Caco-2 (cell line): ENCODE measurements around the gene PLA2G4F. TPM values are rescaled to one million over a fixed set of nuclear protein-coding genes. Genes with fewer than 3 reads are reported as not detected.

Source experiments
- BruUV-seq: library from RNA; stranded (reverse); fragments of 400-500 nt; replicated peaks from 2 replicates; lab custom pipeline; 2021; lab: Mats Ljungman, UMichigan
- CTCF ChIA-PET: fragments of 300-600 bp; sonication (Branson Sonifier 250); formaldehyde crosslinking; loops from one replicate; lab custom pipeline; 2022; ENCODE audit warnings: antibody characterized with exemption; lab: Charles Lee
- POLR2A ChIA-PET: fragments of 300-600 bp; sonication (Branson Sonifier 250); formaldehyde crosslinking; loops from one replicate; lab custom pipeline; 2022; ENCODE audit warnings: antibody characterized with exemption; lab: Charles Lee
- DNase-seq, 2 experiments: peaks; one replicate each; pipeline versions ENCODE4 v3.0.0 to v3.0.0-alpha.2; 2020 to 2022
- H3K27me3 ChIP-seq: replicated peaks from 2 replicates; pipeline ENCODE4 v1.6.0; 2011; ENCODE audit warnings: low read length; ENCODE audit not compliant: control insufficient read depth, insufficient read depth
- H3K36me3 ChIP-seq: 2 replicates; pipeline ENCODE4 v1.5.1; 2011; ENCODE audit warnings: low read length; ENCODE audit not compliant: control insufficient read depth, insufficient read depth
- H3K4me1 ChIP-seq: fragments of 250-450 bp; sonication (Bioruptor Pico); 2 replicates; pipeline ENCODE4 v1.5.1; 2020; ENCODE audit warnings: mild to moderate bottlenecking
- H3K4me3 ChIP-seq: 2 replicates; pipeline ENCODE4 v1.5.1; 2011; ENCODE audit warnings: low read depth, mild to moderate bottlenecking, control low read depth, low read length
- H3K9me3 ChIP-seq: fragments of 250-450 bp; sonication (Bioruptor Pico); 2 replicates; pipeline ENCODE4 v1.5.1; 2020; ENCODE audit warnings: mild to moderate bottlenecking, moderate library complexity
- H3K27ac Mint-ChIP-seq: one replicate; pipeline ENCODE4 v1.8.0; 2022; ENCODE audit warnings: mixed read lengths; ENCODE audit not compliant: unreplicated experiment
- H3K27me3 Mint-ChIP-seq: one replicate; pipeline ENCODE4 v1.8.0; 2022; ENCODE audit warnings: mixed read lengths; ENCODE audit not compliant: insufficient read depth, unreplicated experiment
- H3K36me3 Mint-ChIP-seq: one replicate; pipeline ENCODE4 v1.8.0; 2022; ENCODE audit warnings: mild to moderate bottlenecking, mixed read lengths; ENCODE audit not compliant: insufficient read depth, unreplicated experiment
- H3K4me1 Mint-ChIP-seq: one replicate; pipeline ENCODE4 v1.8.0; 2022; ENCODE audit warnings: low read depth, mixed read lengths; ENCODE audit not compliant: unreplicated experiment
- H3K4me3 Mint-ChIP-seq: one replicate; pipeline ENCODE4 v1.8.0; 2022; ENCODE audit warnings: mild to moderate bottlenecking, moderate library complexity, mixed read lengths; ENCODE audit not compliant: unreplicated experiment
- H3K9me3 Mint-ChIP-seq: one replicate; pipeline ENCODE4 v1.8.0; 2022; ENCODE audit warnings: mixed read lengths; ENCODE audit not compliant: unreplicated experiment
- intact Hi-C: fragments of 100-400 bp; cut with micrococcal nuclease; formaldehyde crosslinking; loops from one replicate; pipeline ENCODE4 v1.10.0; 2022; ENCODE audit not compliant: unreplicated experiment
- total RNA-seq: library from RNA; stranded (reverse); gene quantifications from 2 replicates; pipeline ENCODE4 v1.2.3, GENCODE V29; 2022
- TF ChIP-seq, protein P1 (sequence below), 2 experiments: fragments of 200-600 bp in 1 of 2; IDR thresholded peaks; 1 replicate in 1 of 2; 2 replicates in 1 of 2; pipeline versions ENCODE4 v1.5.1 to v1.8.0; 2011 to 2022; ENCODE audit warnings: antibody characterized with exemption in 1 of 2, control low read depth in 1 of 2, inconsistent platforms in 1 of 2, low read depth in 1 of 2, low read length in 1 of 2, mild to moderate bottlenecking in 1 of 2, moderate library complexity in 1 of 2; ENCODE audit not compliant: insufficient read depth in 1 of 2, severe bottlenecking in 1 of 2, unreplicated experiment in 1 of 2

PLA2G4F gene
- total RNA-seq, 1 experiment from 2014 or later: 2.9 TPM

DNA sequence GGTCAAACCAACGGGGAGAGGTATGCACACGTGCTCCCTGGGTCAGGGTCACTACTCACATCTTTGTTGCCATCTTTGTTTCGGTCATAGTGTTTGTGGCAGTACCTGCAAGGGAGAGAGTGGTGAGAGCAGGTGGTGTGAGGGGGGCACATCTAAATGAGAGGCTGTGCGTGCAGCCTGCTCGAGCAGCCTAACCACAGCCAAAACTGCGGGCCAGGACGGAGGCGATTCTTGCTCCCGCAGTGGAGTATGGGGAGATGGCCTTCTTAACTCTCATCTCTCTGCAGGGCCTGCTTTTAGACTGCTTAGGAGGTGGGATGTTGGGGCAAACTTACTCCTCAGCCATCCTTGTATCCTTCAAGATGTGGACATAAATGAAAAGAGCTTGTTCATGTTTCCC, 6.9 kb upstream of the PLA2G4F start:
- TF ChIP-seq, protein P1, sequence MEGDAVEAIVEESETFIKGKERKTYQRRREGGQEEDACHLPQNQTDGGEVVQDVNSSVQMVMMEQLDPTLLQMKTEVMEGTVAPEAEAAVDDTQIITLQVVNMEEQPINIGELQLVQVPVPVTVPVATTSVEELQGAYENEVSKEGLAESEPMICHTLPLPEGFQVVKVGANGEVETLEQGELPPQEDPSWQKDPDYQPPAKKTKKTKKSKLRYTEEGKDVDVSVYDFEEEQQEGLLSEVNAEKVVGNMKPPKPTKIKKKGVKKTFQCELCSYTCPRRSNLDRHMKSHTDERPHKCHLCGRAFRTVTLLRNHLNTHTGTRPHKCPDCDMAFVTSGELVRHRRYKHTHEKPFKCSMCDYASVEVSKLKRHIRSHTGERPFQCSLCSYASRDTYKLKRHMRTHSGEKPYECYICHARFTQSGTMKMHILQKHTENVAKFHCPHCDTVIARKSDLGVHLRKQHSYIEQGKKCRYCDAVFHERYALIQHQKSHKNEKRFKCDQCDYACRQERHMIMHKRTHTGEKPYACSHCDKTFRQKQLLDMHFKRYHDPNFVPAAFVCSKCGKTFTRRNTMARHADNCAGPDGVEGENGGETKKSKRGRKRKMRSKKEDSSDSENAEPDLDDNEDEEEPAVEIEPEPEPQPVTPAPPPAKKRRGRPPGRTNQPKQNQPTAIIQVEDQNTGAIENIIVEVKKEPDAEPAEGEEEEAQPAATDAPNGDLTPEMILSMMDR (IDR thresholded peaks at IDR 0.05; ENCODE audit: insufficient read depth in 1 of 2, low read depth in 1 of 2, low read length in 1 of 2, severe bottlenecking in 1 of 2, unreplicated experiment in 1 of 2): no peak
- H3K36me3 Mint-ChIP-seq: peaks cover 63% of the 10 kb centered on the region
- no peak overlapping the region for H3K27ac Mint-ChIP-seq
- Histone ChIP-seq H3K4me1 (no peaks in the 10 kb centered on the region), H3K4me3 (no peak overlapping the region), H3K27me3 (no peaks in the 10 kb centered on the region), H3K36me3 (peaks cover 2% of the 10 kb centered on the region), H3K9me3 (no peaks in the 10 kb centered on the region)
- no peak overlapping the region for H3K4me3 Mint-ChIP-seq
- no peaks in the 10 kb centered on the region for H3K9me3 Mint-ChIP-seq
- H3K27me3 Mint-ChIP-seq: no peaks in the 10 kb centered on the region
- no peaks in the 10 kb centered on the region for H3K4me1 Mint-ChIP-seq
- ChIA-PET POLR2A (no interaction called here), CTCF (no interaction called here)
- no TSS peak for BruUV-seq
- no peak for DNase-seq
- intact Hi-C loops: no loop called here

- CTCF ChIA-PET: no interaction called here
Measured at GRCh38 chr15:42160136-42160535, 3.7 kb upstream of the PLA2G4F start.

GRCh38 chr15:42159381-42160015, 3.1 kb upstream of the PLA2G4F start:
- Mint-ChIP-seq H3K4me3 (no peak overlapping the region), H3K27ac (no peak overlapping the region), H3K27me3 (no peaks in the 10 kb centered on the region), H3K9me3 (no peaks in the 10 kb centered on the region), H3K36me3 (peaks cover 38% of the 10 kb centered on the region), H3K4me1 (no peaks in the 10 kb centered on the region)
- H3K9me3 ChIP-seq: no peaks in the 10 kb centered on the region
- H3K36me3 ChIP-seq: no peaks in the 10 kb centered on the region; the same call in 1 of the 2 replicates
- no peak overlapping the region for H3K4me3 ChIP-seq
- ChIA-PET CTCF (no interaction called here), POLR2A (no interaction called here)
- no peaks in the 10 kb centered on the region for H3K27me3 ChIP-seq
- BruUV-seq: no TSS peak
- no peak for DNase-seq
- peaks cover 17% of the 10 kb centered on the region for H3K4me1 ChIP-seq
- TF ChIP-seq, protein P1 (IDR thresholded peaks at IDR 0.05; ENCODE audit: insufficient read depth in 1 of 2, low read depth in 1 of 2, low read length in 1 of 2, severe bottlenecking in 1 of 2, unreplicated experiment in 1 of 2): no peak
- intact Hi-C loops: no loop called here

More at GRCh38 chr15:42160136-42160535, 3.7 kb upstream of the PLA2G4F start:
- H3K9me3 ChIP-seq: no peaks in the 10 kb centered on the region
- H3K4me1 ChIP-seq: peaks cover 17% of the 10 kb centered on the region
- Mint-ChIP-seq H3K36me3 (peaks cover 38% of the 10 kb centered on the region), H3K4me1 (no peaks in the 10 kb centered on the region), H3K9me3 (no peaks in the 10 kb centered on the region), H3K27ac (no peak overlapping the region), H3K4me3 (no peak overlapping the region), H3K27me3 (no peaks in the 10 kb centered on the region)
- H3K4me3 ChIP-seq: no peak overlapping the region
- H3K27me3 ChIP-seq: no peaks in the 10 kb centered on the region
- POLR2A ChIA-PET: no interaction called here
- peaks cover 2% of the 10 kb centered on the region; the same call in 1 of the 2 replicates for H3K36me3 ChIP-seq
- no peak for DNase-seq
- intact Hi-C loops: no loop called here
- TF ChIP-seq, protein P1 (IDR thresholded peaks at IDR 0.05; ENCODE audit: insufficient read depth in 1 of 2, low read depth in 1 of 2, low read length in 1 of 2, severe bottlenecking in 1 of 2, unreplicated experiment in 1 of 2): no peak
- BruUV-seq: no TSS peak
